GM23338 (cell line): ENCODE results near the gene NPNT. TPM values are rescaled to one million over a fixed set of nuclear protein-coding genes. Genes with fewer than 3 reads are reported as not detected.

ENCODE experiments used
- ATAC-seq: fragments of 200-7000 bp; cut with Tn5 transposase; 3 replicates; pipeline ENCODE4 v1.9.1; 2020
- DNase-seq: peaks from one replicate; pipeline ENCODE4 v3.0.0-alpha.2; 2015; ENCODE audit warnings: low spot score
- H2AFZ ChIP-seq: fragments of 200-600 bp; sonication (generic); 2 replicates; pipeline ENCODE4 v1.8.0; 2016; ENCODE audit warnings: antibody characterized with exemption, mild to moderate bottlenecking, moderate library complexity
- H3F3A ChIP-seq: fragments of 200-600 bp; sonication (generic); replicated peaks from 2 replicates; pipeline ENCODE4 v1.8.0; 2017; ENCODE audit warnings: antibody characterized with exemption, mixed run types, low read depth
- H3K27ac ChIP-seq: fragments of 200-600 bp; sonication (generic); 2 replicates; pipeline ENCODE4 v1.6.1; 2016; ENCODE audit warnings: low read depth
- H3K27me3 ChIP-seq: fragments of 200-600 bp; sonication (generic); 2 replicates; pipeline ENCODE4 v1.8.0; 2016; ENCODE audit warnings: mild to moderate bottlenecking, mixed run types, moderate library complexity; ENCODE audit not compliant: insufficient read depth
- H3K36me3 ChIP-seq: fragments of 200-600 bp; sonication (generic); 2 replicates; pipeline ENCODE4 v1.8.0; 2016; ENCODE audit warnings: mild to moderate bottlenecking; ENCODE audit not compliant: insufficient read depth
- H3K4me1 ChIP-seq: fragments of 200-600 bp; sonication (generic); 2 replicates; pipeline ENCODE4 v1.8.0; 2016; ENCODE audit warnings: mild to moderate bottlenecking, moderate library complexity; ENCODE audit not compliant: insufficient read depth
- H3K4me2 ChIP-seq: fragments of 200-600 bp; sonication (generic); 2 replicates; pipeline ENCODE4 v1.7.1; 2017; ENCODE audit warnings: mixed run types
- H3K4me3 ChIP-seq: fragments of 200-600 bp; sonication (generic); 2 replicates; pipeline ENCODE4 v1.6.1; 2016; ENCODE audit warnings: mixed run types
- H3K79me2 ChIP-seq: fragments of 200-600 bp; sonication (generic); replicated peaks from 2 replicates; pipeline ENCODE4 v1.8.0; 2017; ENCODE audit warnings: mild to moderate bottlenecking; ENCODE audit not compliant: insufficient read depth
- H3K9me2 ChIP-seq: fragments of 200-600 bp; sonication (generic); 2 replicates; pipeline ENCODE4 v1.8.0; 2017; ENCODE audit not compliant: insufficient read depth
- H4K20me1 ChIP-seq: fragments of 200-600 bp; sonication (generic); replicated peaks from 2 replicates; pipeline ENCODE4 v1.8.0; 2017; ENCODE audit warnings: mild to moderate bottlenecking; ENCODE audit not compliant: insufficient read depth
- H3K27ac Mint-ChIP-seq: 2 replicates; pipeline ENCODE4 v1.8.0; 2020; ENCODE audit warnings: inconsistent platforms, mild to moderate bottlenecking, moderate library complexity, mixed read lengths
- H3K27me3 Mint-ChIP-seq: 3 replicates; pipeline ENCODE4 v1.8.0; 2022; ENCODE audit warnings: low read depth, mild to moderate bottlenecking, moderate library complexity, mixed read lengths, inconsistent platforms; ENCODE audit not compliant: insufficient read depth, poor library complexity
- H3K36me3 Mint-ChIP-seq: 3 replicates; pipeline ENCODE4 v1.8.0; 2021; ENCODE audit warnings: low read depth, mild to moderate bottlenecking, inconsistent platforms, moderate library complexity, mixed read lengths
- H3K4me1 Mint-ChIP-seq: 3 replicates; pipeline ENCODE4 v1.8.0; 2020; ENCODE audit warnings: mild to moderate bottlenecking, inconsistent platforms, mixed read lengths
- H3K4me3 Mint-ChIP-seq: 3 replicates; pipeline ENCODE4 v1.8.0; 2021; ENCODE audit warnings: moderate library complexity, mild to moderate bottlenecking, inconsistent platforms, mixed read lengths
- H3K9me3 Mint-ChIP-seq: 3 replicates; pipeline ENCODE4 v1.8.0; 2020; ENCODE audit warnings: moderate library complexity, mild to moderate bottlenecking, inconsistent platforms, mixed read lengths
- CREB1 ChIP-seq: fragments of 250-450 bp; sonication (Bioruptor Pico); IDR thresholded peaks from 2 replicates; pipeline ENCODE4 v1.5.0; 2020; ENCODE audit warnings: low read depth, mild to moderate bottlenecking, moderate library complexity
- EZH2 ChIP-seq: fragments of 200-600 bp; sonication (generic); IDR thresholded peaks from one replicate; pipeline ENCODE4 v1.8.0; 2017; ENCODE audit warnings: antibody characterized with exemption, mild to moderate bottlenecking, low read depth; ENCODE audit not compliant: unreplicated experiment
- EZH2phosphoT487 ChIP-seq: fragments of 200-600 bp; sonication (generic); IDR thresholded peaks from one replicate; pipeline ENCODE4 v1.8.1; 2018; ENCODE audit warnings: antibody characterized with exemption; ENCODE audit not compliant: unreplicated experiment
- JUNB ChIP-seq: IDR thresholded peaks from one replicate; pipeline ENCODE4 v1.6.1; 2016; ENCODE audit warnings: antibody characterized with exemption; ENCODE audit not compliant: unreplicated experiment
- NANOG ChIP-seq: IDR thresholded peaks from 2 replicates; pipeline ENCODE4 v1.6.1; 2016; ENCODE audit warnings: antibody characterized with exemption, borderline replicate concordance
- POLR2AphosphoS5 ChIP-seq: IDR thresholded peaks from 2 replicates; pipeline ENCODE4 v1.6.1; 2016; ENCODE audit warnings: antibody characterized with exemption, low read depth
- STAT1 ChIP-seq: IDR thresholded peaks from one replicate; pipeline ENCODE4 v1.6.1; 2016; ENCODE audit warnings: antibody characterized with exemption; ENCODE audit not compliant: unreplicated experiment
- ZNF114 ChIP-seq: fragments of 250-450 bp; sonication (Bioruptor Pico); IDR thresholded peaks from 2 replicates; pipeline ENCODE4 v1.5.0; 2020; ENCODE audit warnings: mild to moderate bottlenecking, moderate library complexity
- ZNF331 ChIP-seq: fragments of 250-450 bp; sonication (Bioruptor Pico); IDR thresholded peaks from 2 replicates; pipeline ENCODE4 v1.5.0; 2020; ENCODE audit warnings: low read depth, mild to moderate bottlenecking, moderate library complexity
- polyA plus RNA-seq: library from polyadenylated mRNA; unstranded; fragments of >200 nt; fragmentation: Nextera tagmentation; extraction: Ambion mirVana; gene quantifications from 2 replicates; pipeline ENCODE4 v1.2.1, GENCODE V29; 2016
- total RNA-seq: library from RNA; depleted of rRNA; stranded (reverse); fragments of >200 nt; shearing (Covaris generic); gene quantifications from 2 replicates; pipeline ENCODE4 v1.2.3, GENCODE V29; 2014
- TF ChIP-seq, protein P1 (sequence below): IDR thresholded peaks from one replicate; pipeline ENCODE4 v1.6.1; 2018; ENCODE audit warnings: antibody characterized with exemption; ENCODE audit not compliant: unreplicated experiment
- TF ChIP-seq, protein P2 (sequence below), 2 experiments: fragments of 200-600 bp in 1 of 2; sonication (generic) in 1 of 2; conservative IDR thresholded peaks; 2 replicates each; pipeline versions ENCODE4 v1.5.1 to v1.6.1; 2016 to 2017; ENCODE audit warnings: antibody characterized with exemption in 2 of 2, low read depth in 2 of 2, mild to moderate bottlenecking in 2 of 2, moderate library complexity in 1 of 2
- TF ChIP-seq, protein P3 (sequence below): IDR thresholded peaks from 2 replicates; pipeline ENCODE4 v1.6.1; 2016; ENCODE audit warnings: antibody characterized with exemption

Gene NPNT
- total and polyA plus RNA-seq, 2 experiments from 2014 or later: 1.4 TPM

DNA sequence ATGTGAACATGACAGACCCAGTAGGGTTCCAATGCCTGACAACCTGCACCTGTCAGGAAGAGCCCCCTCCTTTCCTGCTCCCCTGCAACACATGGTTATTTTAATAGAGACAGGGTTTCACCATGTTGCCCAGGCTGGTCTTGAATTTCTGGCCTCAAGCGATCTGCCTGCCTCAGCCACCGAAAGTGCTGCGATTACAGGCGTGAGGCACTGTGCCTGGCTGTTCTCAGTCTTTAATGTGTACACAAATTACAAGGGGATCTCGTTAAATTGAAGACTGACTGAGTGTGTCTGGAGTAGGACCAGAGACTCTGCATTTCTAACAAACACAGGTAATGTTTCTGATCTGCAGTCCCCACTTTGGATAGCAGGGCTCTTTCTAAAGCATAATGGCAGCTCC is 55.4 kb downstream of the NPNT start:
- Histone ChIP-seq H3K27me3 (no peaks in the 10 kb centered on the region), H3F3A (no peaks in the 10 kb centered on the region), H3K4me3 (no peak overlapping the region), H3K36me3 (no peaks in the 10 kb centered on the region), H3K4me1 (no peaks in the 10 kb centered on the region), H3K27ac (no peak overlapping the region), H2AFZ (no peak overlapping the region; the same call in 1 of the 2 replicates), H3K9me2 (no peaks in the 10 kb centered on the region), H3K79me2 (no peaks in the 10 kb centered on the region), H3K4me2 (no peak overlapping the region), H4K20me1 (no peaks in the 10 kb centered on the region)
- DNase-seq (no peak), ATAC-seq (no peak)
- peaks cover 2% of the 10 kb centered on the region for H3K27me3 Mint-ChIP-seq
- peaks cover 6% of the 10 kb centered on the region; the same call in 2 of the 3 replicates for H3K9me3 Mint-ChIP-seq
- peaks cover 5% of the 10 kb centered on the region; the same call in 1 of the 3 replicates for H3K36me3 Mint-ChIP-seq
- H3K4me1 Mint-ChIP-seq: peaks cover 2% of the 10 kb centered on the region; the same call in 2 of the 3 replicates
- H3K27ac Mint-ChIP-seq: no peak overlapping the region
- TF ChIP-seq, protein P1, sequence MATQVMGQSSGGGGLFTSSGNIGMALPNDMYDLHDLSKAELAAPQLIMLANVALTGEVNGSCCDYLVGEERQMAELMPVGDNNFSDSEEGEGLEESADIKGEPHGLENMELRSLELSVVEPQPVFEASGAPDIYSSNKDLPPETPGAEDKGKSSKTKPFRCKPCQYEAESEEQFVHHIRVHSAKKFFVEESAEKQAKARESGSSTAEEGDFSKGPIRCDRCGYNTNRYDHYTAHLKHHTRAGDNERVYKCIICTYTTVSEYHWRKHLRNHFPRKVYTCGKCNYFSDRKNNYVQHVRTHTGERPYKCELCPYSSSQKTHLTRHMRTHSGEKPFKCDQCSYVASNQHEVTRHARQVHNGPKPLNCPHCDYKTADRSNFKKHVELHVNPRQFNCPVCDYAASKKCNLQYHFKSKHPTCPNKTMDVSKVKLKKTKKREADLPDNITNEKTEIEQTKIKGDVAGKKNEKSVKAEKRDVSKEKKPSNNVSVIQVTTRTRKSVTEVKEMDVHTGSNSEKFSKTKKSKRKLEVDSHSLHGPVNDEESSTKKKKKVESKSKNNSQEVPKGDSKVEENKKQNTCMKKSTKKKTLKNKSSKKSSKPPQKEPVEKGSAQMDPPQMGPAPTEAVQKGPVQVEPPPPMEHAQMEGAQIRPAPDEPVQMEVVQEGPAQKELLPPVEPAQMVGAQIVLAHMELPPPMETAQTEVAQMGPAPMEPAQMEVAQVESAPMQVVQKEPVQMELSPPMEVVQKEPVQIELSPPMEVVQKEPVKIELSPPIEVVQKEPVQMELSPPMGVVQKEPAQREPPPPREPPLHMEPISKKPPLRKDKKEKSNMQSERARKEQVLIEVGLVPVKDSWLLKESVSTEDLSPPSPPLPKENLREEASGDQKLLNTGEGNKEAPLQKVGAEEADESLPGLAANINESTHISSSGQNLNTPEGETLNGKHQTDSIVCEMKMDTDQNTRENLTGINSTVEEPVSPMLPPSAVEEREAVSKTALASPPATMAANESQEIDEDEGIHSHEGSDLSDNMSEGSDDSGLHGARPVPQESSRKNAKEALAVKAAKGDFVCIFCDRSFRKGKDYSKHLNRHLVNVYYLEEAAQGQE: no peak
- TF ChIP-seq ZNF331 (no peak), POLR2AphosphoS5 (no peak), CREB1 (no peak), JUNB (no peak)
- H3K4me3 Mint-ChIP-seq: no peak overlapping the region

DNA sequence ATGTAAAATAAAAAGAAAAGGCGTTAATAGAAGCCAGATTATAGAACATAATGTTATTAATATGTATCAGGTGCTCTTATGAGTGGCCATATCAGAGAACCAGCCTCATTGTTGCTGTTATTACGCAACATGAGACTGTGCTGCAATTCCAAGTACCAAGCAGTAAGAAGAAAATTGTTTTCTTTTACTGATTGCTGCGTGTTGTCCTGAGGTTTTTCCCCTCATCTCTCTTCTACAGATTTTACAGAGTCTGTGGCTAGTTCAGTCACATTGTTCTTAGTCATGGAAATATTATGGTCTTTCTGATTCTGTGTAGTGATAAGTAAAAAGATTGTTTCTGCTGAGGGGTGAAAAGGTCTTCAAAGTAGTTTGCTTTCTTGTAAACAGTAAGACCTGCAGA is 55.9 kb downstream of the NPNT start:
- 0 out of 2 replicates have a peak, but pooled peaks cover 2% of the 10 kb centered on the region for H3K4me1 ChIP-seq
- no peak overlapping the region for H3K4me3 Mint-ChIP-seq
- no peaks in the 10 kb centered on the region for H4K20me1 ChIP-seq
- no peaks in the 10 kb centered on the region for H3K36me3 ChIP-seq
- peaks cover 6% of the 10 kb centered on the region; the same call in 2 of the 3 replicates for H3K9me3 Mint-ChIP-seq
- H3K9me2 ChIP-seq: no peaks in the 10 kb centered on the region
- ATAC-seq: no peak
- H2AFZ ChIP-seq: no peak overlapping the region
- H3K79me2 ChIP-seq: no peaks in the 10 kb centered on the region
- peaks cover 5% of the 10 kb centered on the region; the same call in 1 of the 3 replicates for H3K36me3 Mint-ChIP-seq
- no peak overlapping the region for H3K27ac ChIP-seq
- peaks cover 4% of the 10 kb centered on the region for H3K4me1 Mint-ChIP-seq
- DNase-seq: peak; percentile 41
- H3F3A ChIP-seq: no peaks in the 10 kb centered on the region
- H3K4me3 ChIP-seq: no peak overlapping the region
- peaks cover 2% of the 10 kb centered on the region for H3K27me3 Mint-ChIP-seq
- H3K4me2 ChIP-seq: no peak overlapping the region
- no peaks in the 10 kb centered on the region for H3K27me3 ChIP-seq
- H3K27ac Mint-ChIP-seq: no peak overlapping the region
- TF ChIP-seq, protein P1: no peak
- TF ChIP-seq ZNF114 (CRISPR knock-in tag) (no peak), CREB1 (no peak), STAT1 (no peak), EZH2phosphoT487 (no peak), NANOG (no peak), ZNF331 (no peak), EZH2 (no peak), JUNB (no peak)
- TF ChIP-seq, protein P2, sequence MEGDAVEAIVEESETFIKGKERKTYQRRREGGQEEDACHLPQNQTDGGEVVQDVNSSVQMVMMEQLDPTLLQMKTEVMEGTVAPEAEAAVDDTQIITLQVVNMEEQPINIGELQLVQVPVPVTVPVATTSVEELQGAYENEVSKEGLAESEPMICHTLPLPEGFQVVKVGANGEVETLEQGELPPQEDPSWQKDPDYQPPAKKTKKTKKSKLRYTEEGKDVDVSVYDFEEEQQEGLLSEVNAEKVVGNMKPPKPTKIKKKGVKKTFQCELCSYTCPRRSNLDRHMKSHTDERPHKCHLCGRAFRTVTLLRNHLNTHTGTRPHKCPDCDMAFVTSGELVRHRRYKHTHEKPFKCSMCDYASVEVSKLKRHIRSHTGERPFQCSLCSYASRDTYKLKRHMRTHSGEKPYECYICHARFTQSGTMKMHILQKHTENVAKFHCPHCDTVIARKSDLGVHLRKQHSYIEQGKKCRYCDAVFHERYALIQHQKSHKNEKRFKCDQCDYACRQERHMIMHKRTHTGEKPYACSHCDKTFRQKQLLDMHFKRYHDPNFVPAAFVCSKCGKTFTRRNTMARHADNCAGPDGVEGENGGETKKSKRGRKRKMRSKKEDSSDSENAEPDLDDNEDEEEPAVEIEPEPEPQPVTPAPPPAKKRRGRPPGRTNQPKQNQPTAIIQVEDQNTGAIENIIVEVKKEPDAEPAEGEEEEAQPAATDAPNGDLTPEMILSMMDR (conservative IDR thresholded peaks at IDR 0.05; ENCODE audit: low read depth in 2 of 2): no peak
- TF ChIP-seq, protein P3, sequence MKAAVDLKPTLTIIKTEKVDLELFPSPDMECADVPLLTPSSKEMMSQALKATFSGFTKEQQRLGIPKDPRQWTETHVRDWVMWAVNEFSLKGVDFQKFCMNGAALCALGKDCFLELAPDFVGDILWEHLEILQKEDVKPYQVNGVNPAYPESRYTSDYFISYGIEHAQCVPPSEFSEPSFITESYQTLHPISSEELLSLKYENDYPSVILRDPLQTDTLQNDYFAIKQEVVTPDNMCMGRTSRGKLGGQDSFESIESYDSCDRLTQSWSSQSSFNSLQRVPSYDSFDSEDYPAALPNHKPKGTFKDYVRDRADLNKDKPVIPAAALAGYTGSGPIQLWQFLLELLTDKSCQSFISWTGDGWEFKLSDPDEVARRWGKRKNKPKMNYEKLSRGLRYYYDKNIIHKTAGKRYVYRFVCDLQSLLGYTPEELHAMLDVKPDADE: no peak
